ENCODE data around the gene PHF11.

Gene PHF11

GRCh38 chr13:49539746-49540145 is 44.0 kb downstream of the PHF11 start:
- Histone ChIP-seq H3K4me1 (ENCODE audit: control insufficient read depth in 5 of 5, insufficient read depth in 5 of 5, low read length in 5 of 5) (peaks cover 0 to 15% (median 0%) of the 10 kb centered on the region in 5 donors), H3K9me3 (ENCODE audit: control insufficient read depth in 5 of 5, low read length in 5 of 5) (no peaks in the 10 kb centered on the region), H3K27ac (ENCODE audit: low read depth, low read length) (peak overlapping the region; percentile 1), H3K9ac (ENCODE audit: low read length in 5 of 5) (no peak overlapping the region), H3K4me3 (ENCODE audit: low read depth in 1 of 5, low read length in 5 of 5) (peak overlapping the region in 1 of 5 donors; percentile 29), H3K36me3 (ENCODE audit: control insufficient read depth in 5 of 5, insufficient read depth in 5 of 5, low read length in 5 of 5) (peaks cover 9 to 33% (median 19%) of the 10 kb centered on the region in 5 donors), H3K27me3 (ENCODE audit: control insufficient read depth in 5 of 5, insufficient read depth in 4 of 5, low read length in 5 of 5) (no peaks in the 10 kb centered on the region)

GRCh38 chr13:49540552-49540951 is 44.8 kb downstream of the PHF11 start:
- H3K4me3 ChIP-seq (ENCODE audit: low read depth in 1 of 5, low read length in 5 of 5) = peak overlapping the region in 4 of 5 donors; percentile 29 to 48 (median 39)
- H3K27me3 ChIP-seq (ENCODE audit: control insufficient read depth in 5 of 5, insufficient read depth in 4 of 5, low read length in 5 of 5) = no peaks in the 10 kb centered on the region
- H3K4me1 ChIP-seq (ENCODE audit: control insufficient read depth in 5 of 5, insufficient read depth in 5 of 5, low read length in 5 of 5) = peaks cover 0 to 15% (median 0%) of the 10 kb centered on the region in 5 donors
- peak overlapping the region in 1 of 5 donors; percentile 16 for H3K9ac ChIP-seq (ENCODE audit: low read length in 5 of 5)
- peaks cover 9 to 40% (median 22%) of the 10 kb centered on the region in 5 donors for H3K36me3 ChIP-seq (ENCODE audit: control insufficient read depth in 5 of 5, insufficient read depth in 5 of 5, low read length in 5 of 5)
- peak overlapping the region; percentile 1 for H3K27ac ChIP-seq (ENCODE audit: low read depth, low read length)
- H3K9me3 ChIP-seq (ENCODE audit: control insufficient read depth in 5 of 5, low read length in 5 of 5) = no peaks in the 10 kb centered on the region

DNA sequence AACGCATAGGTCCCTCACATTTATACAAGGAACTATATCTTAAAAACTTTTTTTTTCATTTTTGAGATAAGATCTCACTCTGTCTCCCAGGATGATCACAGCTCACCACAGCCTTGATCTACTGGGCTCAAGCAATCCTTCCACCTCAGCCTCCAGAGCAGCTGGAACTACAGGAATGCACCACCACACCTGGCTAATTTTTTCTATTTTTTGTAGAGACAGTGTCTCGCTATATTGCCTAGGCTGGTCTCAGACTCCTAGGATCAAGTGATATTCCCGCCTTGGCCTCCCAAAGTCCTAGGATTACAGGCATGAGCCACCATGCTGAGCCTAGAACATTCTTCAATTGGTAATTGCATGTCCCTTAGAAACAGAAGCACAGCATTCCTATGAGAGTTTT is 47.9 kb downstream of the PHF11 start:
- Histone ChIP-seq H3K4me1 (ENCODE audit: control insufficient read depth in 5 of 5, insufficient read depth in 5 of 5, low read length in 5 of 5) (peaks cover 0 to 15% (median 0%) of the 10 kb centered on the region in 5 donors), H3K27me3 (ENCODE audit: control insufficient read depth in 5 of 5, insufficient read depth in 4 of 5, low read length in 5 of 5) (no peaks in the 10 kb centered on the region), H3K36me3 (ENCODE audit: control insufficient read depth in 5 of 5, insufficient read depth in 5 of 5, low read length in 5 of 5) (peaks cover 13 to 59% (median 28%) of the 10 kb centered on the region in 5 donors), H3K9me3 (ENCODE audit: control insufficient read depth in 5 of 5, low read length in 5 of 5) (no peaks in the 10 kb centered on the region), H3K27ac (ENCODE audit: low read depth, low read length) (no peak overlapping the region), H3K4me3 (ENCODE audit: low read depth in 1 of 5, low read length in 5 of 5) (no peak overlapping the region), H3K9ac (ENCODE audit: low read length in 5 of 5) (no peak overlapping the region)

- no peak overlapping the region for H3K4me3 ChIP-seq (ENCODE audit: low read depth in 1 of 5, low read length in 5 of 5)
- no peak overlapping the region for H3K27ac ChIP-seq (ENCODE audit: low read depth, low read length)
- no peaks in the 10 kb centered on the region for H3K9me3 ChIP-seq (ENCODE audit: control insufficient read depth in 5 of 5, low read length in 5 of 5)
- H3K36me3 ChIP-seq (ENCODE audit: control insufficient read depth in 5 of 5, insufficient read depth in 5 of 5, low read length in 5 of 5) = peaks cover 14 to 63% (median 32%) of the 10 kb centered on the region in 5 donors
- H3K27me3 ChIP-seq (ENCODE audit: control insufficient read depth in 5 of 5, insufficient read depth in 4 of 5, low read length in 5 of 5) = no peaks in the 10 kb centered on the region
- peaks cover 0 to 5% (median 0%) of the 10 kb centered on the region in 5 donors for H3K4me1 ChIP-seq (ENCODE audit: control insufficient read depth in 5 of 5, insufficient read depth in 5 of 5, low read length in 5 of 5)
- H3K9ac ChIP-seq (ENCODE audit: low read length in 5 of 5) = no peak overlapping the region
Observed at GRCh38 chr13:49545661-49546060, 49.9 kb downstream of the PHF11 start.

DNA sequence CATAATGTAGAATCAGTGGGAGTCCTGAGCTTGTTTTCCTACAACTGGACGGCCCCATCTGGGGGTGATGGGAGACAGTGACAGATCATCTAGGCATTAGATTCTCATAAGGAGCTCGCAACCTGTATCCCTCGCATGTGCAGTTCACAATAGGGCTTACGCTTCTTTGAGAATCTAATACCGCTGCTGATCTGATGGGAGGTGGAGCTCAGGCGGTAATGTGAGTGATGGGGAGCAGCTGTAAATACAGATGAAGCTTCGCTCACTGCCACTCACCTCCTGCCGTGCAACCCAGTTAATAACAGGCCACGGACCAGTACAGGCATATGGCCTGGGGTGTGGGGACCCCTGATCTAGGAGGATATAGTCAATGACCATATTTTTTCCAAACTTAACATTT is 50.8 kb downstream of the PHF11 start:
- Histone ChIP-seq H3K36me3 (ENCODE audit: control insufficient read depth in 5 of 5, insufficient read depth in 5 of 5, low read length in 5 of 5) (peaks cover 15 to 64% (median 35%) of the 10 kb centered on the region in 5 donors), H3K9me3 (ENCODE audit: control insufficient read depth in 5 of 5, low read length in 5 of 5) (no peaks in the 10 kb centered on the region), H3K9ac (ENCODE audit: low read length in 5 of 5) (no peak overlapping the region), H3K4me3 (ENCODE audit: low read depth in 1 of 5, low read length in 5 of 5) (no peak overlapping the region), H3K27ac (ENCODE audit: low read depth, low read length) (no peak overlapping the region), H3K4me1 (ENCODE audit: control insufficient read depth in 5 of 5, insufficient read depth in 5 of 5, low read length in 5 of 5) (peaks cover 0 to 5% (median 0%) of the 10 kb centered on the region in 5 donors), H3K27me3 (ENCODE audit: control insufficient read depth in 5 of 5, insufficient read depth in 4 of 5, low read length in 5 of 5) (no peaks in the 10 kb centered on the region)

DNA sequence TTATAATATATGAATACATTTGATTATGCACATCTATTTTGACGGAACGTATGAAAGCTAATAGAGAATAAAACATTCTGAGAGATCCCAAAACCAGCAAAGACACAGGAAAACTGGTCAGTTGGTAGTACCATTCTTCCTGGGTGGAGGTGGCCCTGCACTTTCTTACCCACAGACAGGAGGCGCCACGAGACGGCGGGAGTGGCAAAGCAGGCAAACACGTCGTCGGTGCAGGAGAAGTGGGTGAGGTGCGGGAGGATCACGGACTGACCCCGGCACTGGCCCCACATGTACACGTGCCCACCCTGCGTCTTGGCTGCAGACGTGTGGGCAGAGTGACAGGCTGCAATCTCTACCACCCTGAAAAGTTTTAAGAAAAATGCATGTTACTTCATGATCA is 53.5 kb downstream of the PHF11 start:
- no peaks in the 10 kb centered on the region for H3K9me3 ChIP-seq (ENCODE audit: control insufficient read depth in 5 of 5, low read length in 5 of 5)
- H3K9ac ChIP-seq (ENCODE audit: low read length in 5 of 5) = no peak overlapping the region
- no peaks in the 10 kb centered on the region for H3K27me3 ChIP-seq (ENCODE audit: control insufficient read depth in 5 of 5, insufficient read depth in 4 of 5, low read length in 5 of 5)
- no peak overlapping the region for H3K27ac ChIP-seq (ENCODE audit: low read depth, low read length)
- peaks cover 0 to 5% (median 0%) of the 10 kb centered on the region in 5 donors for H3K4me1 ChIP-seq (ENCODE audit: control insufficient read depth in 5 of 5, insufficient read depth in 5 of 5, low read length in 5 of 5)
- H3K4me3 ChIP-seq (ENCODE audit: low read depth in 1 of 5, low read length in 5 of 5) = no peak overlapping the region
- peaks cover 15 to 56% (median 34%) of the 10 kb centered on the region in 5 donors for H3K36me3 ChIP-seq (ENCODE audit: control insufficient read depth in 5 of 5, insufficient read depth in 5 of 5, low read length in 5 of 5)

GRCh38 chr13:49550942-49551644 is 55.3 kb downstream of the PHF11 start:
- no peaks in the 10 kb centered on the region for H3K9me3 ChIP-seq (ENCODE audit: control insufficient read depth in 5 of 5, low read length in 5 of 5)
- no peaks in the 10 kb centered on the region for H3K27me3 ChIP-seq (ENCODE audit: control insufficient read depth in 5 of 5, insufficient read depth in 4 of 5, low read length in 5 of 5)
- H3K4me1 ChIP-seq (ENCODE audit: control insufficient read depth in 5 of 5, insufficient read depth in 5 of 5, low read length in 5 of 5) = peaks cover 0 to 5% (median 0%) of the 10 kb centered on the region in 5 donors
- H3K4me3 ChIP-seq (ENCODE audit: low read depth in 1 of 5, low read length in 5 of 5) = peak overlapping the region in 1 of 5 donors; percentile 34
- H3K9ac ChIP-seq (ENCODE audit: low read length in 5 of 5) = no peak overlapping the region
- H3K36me3 ChIP-seq (ENCODE audit: control insufficient read depth in 5 of 5, insufficient read depth in 5 of 5, low read length in 5 of 5) = peaks cover 10 to 56% (median 35%) of the 10 kb centered on the region in 5 donors
- H3K27ac ChIP-seq (ENCODE audit: low read depth, low read length) = no peak overlapping the region

GRCh38 chr13:49553888-49554287 is 58.1 kb downstream of the PHF11 start:
- peaks cover 17 to 66% (median 42%) of the 10 kb centered on the region in 5 donors for H3K36me3 ChIP-seq (ENCODE audit: control insufficient read depth in 5 of 5, insufficient read depth in 5 of 5, low read length in 5 of 5)
- H3K27ac ChIP-seq (ENCODE audit: low read depth, low read length) = no peak overlapping the region
- H3K27me3 ChIP-seq (ENCODE audit: control insufficient read depth in 5 of 5, insufficient read depth in 4 of 5, low read length in 5 of 5) = no peaks in the 10 kb centered on the region
- no peak overlapping the region for H3K4me3 ChIP-seq (ENCODE audit: low read depth in 1 of 5, low read length in 5 of 5)
- peaks cover 0 to 5% (median 0%) of the 10 kb centered on the region in 5 donors for H3K4me1 ChIP-seq (ENCODE audit: control insufficient read depth in 5 of 5, insufficient read depth in 5 of 5, low read length in 5 of 5)
- H3K9ac ChIP-seq (ENCODE audit: low read length in 5 of 5) = no peak overlapping the region
- no peaks in the 10 kb centered on the region for H3K9me3 ChIP-seq (ENCODE audit: control insufficient read depth in 5 of 5, low read length in 5 of 5)

- peaks cover 0 to 5% (median 0%) of the 10 kb centered on the region in 5 donors for H3K4me1 ChIP-seq (ENCODE audit: control insufficient read depth in 5 of 5, insufficient read depth in 5 of 5, low read length in 5 of 5)
- H3K36me3 ChIP-seq (ENCODE audit: control insufficient read depth in 5 of 5, insufficient read depth in 5 of 5, low read length in 5 of 5) = peaks cover 19 to 66% (median 41%) of the 10 kb centered on the region in 5 donors
- no peaks in the 10 kb centered on the region for H3K27me3 ChIP-seq (ENCODE audit: control insufficient read depth in 5 of 5, insufficient read depth in 4 of 5, low read length in 5 of 5)
- no peak overlapping the region for H3K4me3 ChIP-seq (ENCODE audit: low read depth in 1 of 5, low read length in 5 of 5)
- H3K27ac ChIP-seq (ENCODE audit: low read depth, low read length) = no peak overlapping the region
- no peaks in the 10 kb centered on the region for H3K9me3 ChIP-seq (ENCODE audit: control insufficient read depth in 5 of 5, low read length in 5 of 5)
- H3K9ac ChIP-seq (ENCODE audit: low read length in 5 of 5) = no peak overlapping the region
Observed at GRCh38 chr13:49554387-49554786, 58.6 kb downstream of the PHF11 start.

- Histone ChIP-seq H3K9me3 (ENCODE audit: control insufficient read depth in 5 of 5, low read length in 5 of 5) (no peaks in the 10 kb centered on the region), H3K4me1 (ENCODE audit: control insufficient read depth in 5 of 5, insufficient read depth in 5 of 5, low read length in 5 of 5) (no peaks in the 10 kb centered on the region), H3K27ac (ENCODE audit: low read depth, low read length) (no peak overlapping the region), H3K4me3 (ENCODE audit: low read depth in 1 of 5, low read length in 5 of 5) (no peak overlapping the region), H3K27me3 (ENCODE audit: control insufficient read depth in 5 of 5, insufficient read depth in 4 of 5, low read length in 5 of 5) (no peaks in the 10 kb centered on the region), H3K9ac (ENCODE audit: low read length in 5 of 5) (no peak overlapping the region), H3K36me3 (ENCODE audit: control insufficient read depth in 5 of 5, insufficient read depth in 5 of 5, low read length in 5 of 5) (peaks cover 19 to 63% (median 33%) of the 10 kb centered on the region in 5 donors)
Observed at GRCh38 chr13:49559006-49559405, 63.3 kb downstream of the PHF11 start.

Measured in subcutaneous abdominal adipose tissue (tissue), 5 donors.